Hepatocyte (in vitro differentiated cells): Measurements from ENCODE around the gene MACROD2. TPM values are rescaled to one million over a fixed set of nuclear protein-coding genes. Genes with fewer than 3 reads are reported as not detected.
A peak's percentile ranks its signal among the peaks of the same experiment; 100 is the strongest.

Source experiments
- DNase-seq: peaks from one replicate; pipeline ENCODE4 v3.0.0-alpha.2; 2016; ENCODE audit warnings: low spot score
- H2AFZ ChIP-seq: fragments of 200-600 bp; sonication (generic); 2 replicates; pipeline ENCODE4 v1.6.0; 2016; ENCODE audit warnings: antibody characterized with exemption, mild to moderate bottlenecking
- H3K27ac ChIP-seq: fragments of 200-600 bp; sonication (generic); 2 replicates; pipeline ENCODE4 v1.5.1; 2016; ENCODE audit warnings: mild to moderate bottlenecking
- H3K27me3 ChIP-seq: fragments of 200-600 bp; sonication (generic); 2 replicates; pipeline ENCODE4 v1.6.1; 2016
- H3K36me3 ChIP-seq: fragments of 200-600 bp; sonication (generic); replicated peaks from 2 replicates; pipeline ENCODE4 v1.5.1; 2016; ENCODE audit warnings: low read depth; ENCODE audit not compliant: insufficient read depth
- H3K4me1 ChIP-seq: fragments of 200-600 bp; sonication (generic); 2 replicates; pipeline ENCODE4 v1.5.1; 2016; ENCODE audit warnings: mild to moderate bottlenecking, moderate library complexity; ENCODE audit not compliant: insufficient read depth
- H3K4me2 ChIP-seq: fragments of 200-600 bp; sonication (generic); 2 replicates; pipeline ENCODE4 v1.6.0; 2016
- H3K4me3 ChIP-seq: fragments of 200-600 bp; sonication (generic); 2 replicates; pipeline ENCODE4 v1.5.1; 2016; ENCODE audit warnings: mild to moderate bottlenecking
- H3K79me2 ChIP-seq: fragments of 200-600 bp; sonication (generic); 2 replicates; pipeline ENCODE4 v1.6.0; 2017; ENCODE audit warnings: mild to moderate bottlenecking
- H3K9me2 ChIP-seq: fragments of 200-600 bp; sonication (generic); replicated peaks from 2 replicates; pipeline ENCODE4 v1.6.0; 2017; ENCODE audit warnings: mild to moderate bottlenecking; ENCODE audit not compliant: insufficient read depth
- H3K9me3 ChIP-seq: fragments of 200-600 bp; sonication (generic); 2 replicates; pipeline ENCODE4 v1.5.1; 2016; ENCODE audit warnings: low read depth, mild to moderate bottlenecking
- H4K20me1 ChIP-seq: fragments of 200-600 bp; sonication (generic); 2 replicates; pipeline ENCODE4 v1.6.0; 2016; ENCODE audit warnings: mild to moderate bottlenecking; ENCODE audit not compliant: insufficient read depth, poor library complexity, severe bottlenecking
- EZH2 ChIP-seq: fragments of 200-600 bp; sonication (generic); IDR thresholded peaks from 2 replicates; pipeline ENCODE4 v1.6.1; 2016; ENCODE audit warnings: antibody characterized with exemption, mild to moderate bottlenecking, borderline replicate concordance
- EZH2phosphoT487 ChIP-seq: fragments of 200-600 bp; sonication (generic); IDR thresholded peaks from one replicate; pipeline ENCODE4 v1.6.1; 2018; ENCODE audit warnings: antibody characterized with exemption, mild to moderate bottlenecking, low read depth, moderate library complexity; ENCODE audit not compliant: unreplicated experiment, severe bottlenecking
- WGBS: methylation state at CpG from one replicate; pipeline ENCODE4 v1.1.6; 2016; ENCODE audit warnings: low lambda C conversion rate; ENCODE audit errors: missing lambda C conversion rate; 5-methylcytosine and 5-hydroxymethylcytosine counted together
- polyA plus RNA-seq: library from polyadenylated mRNA; unstranded; fragments of >200 nt; fragmentation: Nextera tagmentation; extraction: Ambion mirVana; gene quantifications from 2 replicates; pipeline ENCODE4 v1.2.1, GENCODE V29; 2016
- total RNA-seq: library from RNA; depleted of rRNA; stranded (reverse); fragments of >200 nt; gene quantifications from 2 replicates; pipeline ENCODE4 v1.2.3, GENCODE V29; 2014
- TF ChIP-seq, protein P1 (sequence below): fragments of 200-600 bp; sonication (generic); IDR thresholded peaks from 2 replicates; pipeline ENCODE4 v1.5.1; 2016; ENCODE audit warnings: antibody characterized with exemption, mild to moderate bottlenecking; ENCODE audit not compliant: poor library complexity

MACROD2 gene
- total and polyA plus RNA-seq, 2 experiments from 2014 or later, result 2.4 to 3.1 TPM

DNA sequence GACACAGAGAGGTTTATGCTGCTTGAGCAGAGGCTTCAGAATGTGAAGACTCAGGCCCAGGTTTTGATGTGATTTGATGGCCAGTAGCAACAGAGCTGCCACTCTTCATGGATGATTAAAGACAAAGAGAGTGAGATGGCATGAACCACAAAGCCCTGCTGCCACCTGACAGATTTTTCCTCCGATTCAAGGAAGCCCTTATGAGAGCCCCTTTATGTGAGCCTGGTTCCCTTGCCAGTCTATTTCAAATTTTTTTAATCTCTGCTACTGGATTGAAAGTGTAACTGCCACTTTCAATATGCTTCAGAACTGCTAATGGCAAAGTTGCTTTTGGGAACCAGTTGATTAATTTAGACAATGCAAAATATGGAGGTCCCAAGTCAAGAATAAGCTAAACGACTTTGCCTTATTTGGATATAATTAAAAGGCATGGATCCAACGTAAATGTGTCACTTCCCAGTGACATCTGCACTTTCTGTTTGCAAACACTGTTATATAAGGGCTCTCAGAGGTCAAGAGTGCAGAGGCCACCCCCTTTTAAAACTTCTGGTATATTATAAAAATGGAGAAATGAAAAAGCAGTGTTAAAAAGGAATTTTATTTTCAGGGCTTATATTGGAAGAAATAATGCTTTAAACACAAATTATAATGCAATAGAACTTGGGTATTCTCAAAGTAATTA lies 581.0 kb downstream of the MACROD2 start:
- H4K20me1 ChIP-seq, result no peaks in the 10 kb centered on the region
- no peaks in the 10 kb centered on the region for H3K4me1 ChIP-seq
- H3K27ac ChIP-seq, result no peak overlapping the region
- H3K4me3 ChIP-seq, result no peak overlapping the region
- 53% methylated on average over 3 of the region's 3 CpGs for WGBS
- H3K79me2 ChIP-seq, result no peaks in the 10 kb centered on the region
- no peaks in the 10 kb centered on the region for H3K36me3 ChIP-seq
- no peak for TF ChIP-seq EZH2
- no peak for TF ChIP-seq EZH2phosphoT487
- TF ChIP-seq, protein P1, sequence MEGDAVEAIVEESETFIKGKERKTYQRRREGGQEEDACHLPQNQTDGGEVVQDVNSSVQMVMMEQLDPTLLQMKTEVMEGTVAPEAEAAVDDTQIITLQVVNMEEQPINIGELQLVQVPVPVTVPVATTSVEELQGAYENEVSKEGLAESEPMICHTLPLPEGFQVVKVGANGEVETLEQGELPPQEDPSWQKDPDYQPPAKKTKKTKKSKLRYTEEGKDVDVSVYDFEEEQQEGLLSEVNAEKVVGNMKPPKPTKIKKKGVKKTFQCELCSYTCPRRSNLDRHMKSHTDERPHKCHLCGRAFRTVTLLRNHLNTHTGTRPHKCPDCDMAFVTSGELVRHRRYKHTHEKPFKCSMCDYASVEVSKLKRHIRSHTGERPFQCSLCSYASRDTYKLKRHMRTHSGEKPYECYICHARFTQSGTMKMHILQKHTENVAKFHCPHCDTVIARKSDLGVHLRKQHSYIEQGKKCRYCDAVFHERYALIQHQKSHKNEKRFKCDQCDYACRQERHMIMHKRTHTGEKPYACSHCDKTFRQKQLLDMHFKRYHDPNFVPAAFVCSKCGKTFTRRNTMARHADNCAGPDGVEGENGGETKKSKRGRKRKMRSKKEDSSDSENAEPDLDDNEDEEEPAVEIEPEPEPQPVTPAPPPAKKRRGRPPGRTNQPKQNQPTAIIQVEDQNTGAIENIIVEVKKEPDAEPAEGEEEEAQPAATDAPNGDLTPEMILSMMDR, result no peak
- H3K4me2 ChIP-seq, result no peak overlapping the region
- no peaks in the 10 kb centered on the region for H3K27me3 ChIP-seq
- no peaks in the 10 kb centered on the region for H3K9me3 ChIP-seq
- no peaks in the 10 kb centered on the region for H3K9me2 ChIP-seq
- no peak overlapping the region for H2AFZ ChIP-seq
- DNase-seq, result no peak

DNA sequence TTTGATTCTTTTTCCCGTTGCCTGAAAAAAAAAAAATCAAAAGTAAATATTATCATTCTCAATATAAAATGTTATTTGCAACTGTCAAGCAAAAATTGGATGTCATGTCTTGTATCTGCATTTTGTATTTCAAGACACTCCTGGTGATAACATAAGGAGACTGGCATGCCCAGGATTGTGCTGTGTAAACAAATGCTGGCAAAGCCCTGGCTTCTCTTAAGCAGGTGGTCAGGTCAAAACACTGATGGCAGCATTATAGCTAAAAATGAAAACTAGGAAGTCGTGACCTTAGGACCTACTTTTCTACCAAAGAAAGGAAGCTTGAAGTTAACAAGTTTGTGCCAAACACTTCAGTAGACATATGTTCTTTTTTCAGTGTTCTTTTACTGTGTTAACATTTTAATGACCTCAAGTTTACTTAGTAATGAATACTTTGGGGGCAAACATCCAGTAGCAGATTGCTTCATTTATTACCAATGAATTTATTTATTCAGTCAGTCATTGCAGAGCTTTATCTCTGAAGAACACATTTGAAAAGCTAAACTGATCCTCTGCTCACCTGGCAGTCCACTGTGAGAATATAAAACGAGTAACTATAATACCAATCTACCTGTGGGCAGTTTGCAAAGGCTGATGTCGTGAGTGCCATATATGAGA lies 585.2 kb downstream of the MACROD2 start:
- Histone ChIP-seq H3K27ac (no peak overlapping the region), H3K4me1 (no peaks in the 10 kb centered on the region), H4K20me1 (no peaks in the 10 kb centered on the region), H3K36me3 (no peaks in the 10 kb centered on the region), H3K4me3 (no peak overlapping the region), H3K9me3 (no peaks in the 10 kb centered on the region), H2AFZ (no peak overlapping the region), H3K4me2 (no peak overlapping the region), H3K27me3 (no peaks in the 10 kb centered on the region), H3K79me2 (no peaks in the 10 kb centered on the region), H3K9me2 (no peaks in the 10 kb centered on the region)
- DNase-seq, result no peak
- WGBS, result 69% methylated on average over 4 of the region's 4 CpGs
- TF ChIP-seq EZH2phosphoT487 (peak; percentile 39), EZH2 (no peak)
- TF ChIP-seq, protein P1, result no peak

DNA sequence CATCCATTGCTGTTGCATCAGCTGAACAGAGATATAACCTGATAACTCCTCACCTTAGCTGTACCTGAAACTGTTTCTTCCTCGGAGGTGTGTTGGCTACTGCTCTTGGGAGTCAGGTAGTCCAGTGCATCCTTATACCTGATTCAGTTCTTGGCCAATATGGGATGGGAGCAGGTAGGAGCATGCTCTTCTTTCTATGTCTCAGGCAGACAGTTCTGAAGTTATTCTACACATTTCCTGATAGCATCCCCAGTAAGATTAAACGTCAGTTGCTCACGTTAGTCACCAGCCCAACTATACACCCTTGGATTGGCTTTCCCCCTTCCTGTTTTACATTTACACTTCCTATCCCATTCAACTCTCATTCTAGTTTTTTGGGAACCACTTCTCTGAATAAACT lies 586.4 kb downstream of the MACROD2 start:
- no peak overlapping the region for H3K4me2 ChIP-seq
- no peaks in the 10 kb centered on the region for H3K36me3 ChIP-seq
- H3K4me3 ChIP-seq, result no peak overlapping the region
- DNase-seq, result no peak
- H2AFZ ChIP-seq, result no peak overlapping the region
- no peaks in the 10 kb centered on the region for H3K27me3 ChIP-seq
- H3K9me2 ChIP-seq, result no peaks in the 10 kb centered on the region
- no peaks in the 10 kb centered on the region for H3K4me1 ChIP-seq
- H3K9me3 ChIP-seq, result no peaks in the 10 kb centered on the region
- WGBS, result 88% methylated on average over 3 of the region's 3 CpGs
- H3K27ac ChIP-seq, result no peak overlapping the region
- TF ChIP-seq, protein P1, result no peak
- TF ChIP-seq EZH2 (no peak), EZH2phosphoT487 (no peak)
- H4K20me1 ChIP-seq, result no peaks in the 10 kb centered on the region
- no peaks in the 10 kb centered on the region for H3K79me2 ChIP-seq
